ENCODE results near the gene IL1RAP.

GRCh38 chr3:190542846-190543245 lies 29.0 kb downstream of the IL1RAP start:
- TF ChIP-seq, protein P1, sequence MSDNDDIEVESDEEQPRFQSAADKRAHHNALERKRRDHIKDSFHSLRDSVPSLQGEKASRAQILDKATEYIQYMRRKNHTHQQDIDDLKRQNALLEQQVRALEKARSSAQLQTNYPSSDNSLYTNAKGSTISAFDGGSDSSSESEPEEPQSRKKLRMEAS (IDR thresholded peaks at IDR 0.05; ENCODE audit: low read depth, low read length) = no peak
- TF ChIP-seq, protein P2, sequence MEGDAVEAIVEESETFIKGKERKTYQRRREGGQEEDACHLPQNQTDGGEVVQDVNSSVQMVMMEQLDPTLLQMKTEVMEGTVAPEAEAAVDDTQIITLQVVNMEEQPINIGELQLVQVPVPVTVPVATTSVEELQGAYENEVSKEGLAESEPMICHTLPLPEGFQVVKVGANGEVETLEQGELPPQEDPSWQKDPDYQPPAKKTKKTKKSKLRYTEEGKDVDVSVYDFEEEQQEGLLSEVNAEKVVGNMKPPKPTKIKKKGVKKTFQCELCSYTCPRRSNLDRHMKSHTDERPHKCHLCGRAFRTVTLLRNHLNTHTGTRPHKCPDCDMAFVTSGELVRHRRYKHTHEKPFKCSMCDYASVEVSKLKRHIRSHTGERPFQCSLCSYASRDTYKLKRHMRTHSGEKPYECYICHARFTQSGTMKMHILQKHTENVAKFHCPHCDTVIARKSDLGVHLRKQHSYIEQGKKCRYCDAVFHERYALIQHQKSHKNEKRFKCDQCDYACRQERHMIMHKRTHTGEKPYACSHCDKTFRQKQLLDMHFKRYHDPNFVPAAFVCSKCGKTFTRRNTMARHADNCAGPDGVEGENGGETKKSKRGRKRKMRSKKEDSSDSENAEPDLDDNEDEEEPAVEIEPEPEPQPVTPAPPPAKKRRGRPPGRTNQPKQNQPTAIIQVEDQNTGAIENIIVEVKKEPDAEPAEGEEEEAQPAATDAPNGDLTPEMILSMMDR (IDR thresholded peaks at IDR 0.05; ENCODE audit: low read depth, low read length) = no peak
